ENCODE results near the gene PTPRN.

DNA sequence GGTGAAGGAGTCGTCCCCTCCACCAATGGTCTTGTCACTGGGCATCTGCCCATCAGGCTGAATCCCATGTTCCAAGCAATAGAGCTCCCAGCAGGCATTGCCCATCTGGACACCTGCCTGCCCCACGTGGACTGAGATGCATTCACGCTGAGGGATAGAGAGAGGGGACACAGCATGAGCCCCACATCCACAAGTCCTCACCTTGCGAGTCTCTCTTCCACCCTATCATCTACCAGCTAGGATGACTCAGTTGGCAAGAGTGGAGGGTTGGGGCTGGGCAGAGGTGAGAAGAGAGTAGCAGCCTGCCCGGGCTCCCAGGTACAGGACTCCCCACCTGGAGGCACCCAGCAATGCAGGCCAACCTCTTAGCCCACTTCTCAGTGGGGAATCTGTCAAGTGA lies 57.1 kb downstream of the PTPRN start:
- TF ChIP-seq, protein P1, sequence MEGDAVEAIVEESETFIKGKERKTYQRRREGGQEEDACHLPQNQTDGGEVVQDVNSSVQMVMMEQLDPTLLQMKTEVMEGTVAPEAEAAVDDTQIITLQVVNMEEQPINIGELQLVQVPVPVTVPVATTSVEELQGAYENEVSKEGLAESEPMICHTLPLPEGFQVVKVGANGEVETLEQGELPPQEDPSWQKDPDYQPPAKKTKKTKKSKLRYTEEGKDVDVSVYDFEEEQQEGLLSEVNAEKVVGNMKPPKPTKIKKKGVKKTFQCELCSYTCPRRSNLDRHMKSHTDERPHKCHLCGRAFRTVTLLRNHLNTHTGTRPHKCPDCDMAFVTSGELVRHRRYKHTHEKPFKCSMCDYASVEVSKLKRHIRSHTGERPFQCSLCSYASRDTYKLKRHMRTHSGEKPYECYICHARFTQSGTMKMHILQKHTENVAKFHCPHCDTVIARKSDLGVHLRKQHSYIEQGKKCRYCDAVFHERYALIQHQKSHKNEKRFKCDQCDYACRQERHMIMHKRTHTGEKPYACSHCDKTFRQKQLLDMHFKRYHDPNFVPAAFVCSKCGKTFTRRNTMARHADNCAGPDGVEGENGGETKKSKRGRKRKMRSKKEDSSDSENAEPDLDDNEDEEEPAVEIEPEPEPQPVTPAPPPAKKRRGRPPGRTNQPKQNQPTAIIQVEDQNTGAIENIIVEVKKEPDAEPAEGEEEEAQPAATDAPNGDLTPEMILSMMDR (conservative IDR thresholded peaks at IDR 0.05; ENCODE audit: low read depth, low read length): no peak
- no peak for TF ChIP-seq CHD1 (IDR thresholded peaks at IDR 0.05; ENCODE audit: low read depth, low read length)
- TF ChIP-seq POLR2A (IDR thresholded peaks at IDR 0.05; ENCODE audit: low read depth, low read length): no peak
- no peak for TF ChIP-seq MXI1 (IDR thresholded peaks at IDR 0.05; ENCODE audit: borderline replicate concordance, low read depth, low read length)
- TF ChIP-seq RFX5 (IDR thresholded peaks at IDR 0.05; ENCODE audit: low read depth, low read length): no peak
- no peak for TF ChIP-seq USF2 (IDR thresholded peaks at IDR 0.05; ENCODE audit: low read depth, low read length)
